OCI-LY7 (cell line): ENCODE results near the gene ATP5PD.

ENCODE experiments used
- CTCF ChIP-seq: fragments of 200-600 bp; sonication (generic); conservative IDR thresholded peaks from 2 replicates; pipeline ENCODE4 v1.5.1; 2014; ENCODE audit warnings: mild to moderate bottlenecking, antibody characterized with exemption, low read length, moderate library complexity, mixed read lengths
- EZH2phosphoT487 ChIP-seq: fragments of 200-600 bp; sonication (generic); IDR thresholded peaks from 2 replicates; pipeline ENCODE4 v1.6.1; 2018; ENCODE audit warnings: low read depth, borderline replicate concordance, mild to moderate bottlenecking, mixed run types, antibody characterized with exemption, low read length, moderate library complexity, mixed read lengths

- TF ChIP-seq CTCF = no peak
- no peak for TF ChIP-seq EZH2phosphoT487
These were observed 16.4 kb upstream of the ATP5PD start for GRCh38 chr17:75063201-75063600.
